Stimulated activated CD4-positive, alpha-beta T cell treated with anti-CD3 and anti-CD28 coated beads, Interleukin-1b, Interleukin-23, amount 100 ng/mL, for 24 hours (primary cell): ENCODE data around the gene PLBD1.

Source experiments
- DNase-seq, 4 experiments: peaks; one replicate each; pipeline ENCODE4 v3.0.0-alpha.2; 2020; ENCODE audit warnings: low read depth in 4 of 4, low spot score in 1 of 4

The PLBD1 gene

DNA sequence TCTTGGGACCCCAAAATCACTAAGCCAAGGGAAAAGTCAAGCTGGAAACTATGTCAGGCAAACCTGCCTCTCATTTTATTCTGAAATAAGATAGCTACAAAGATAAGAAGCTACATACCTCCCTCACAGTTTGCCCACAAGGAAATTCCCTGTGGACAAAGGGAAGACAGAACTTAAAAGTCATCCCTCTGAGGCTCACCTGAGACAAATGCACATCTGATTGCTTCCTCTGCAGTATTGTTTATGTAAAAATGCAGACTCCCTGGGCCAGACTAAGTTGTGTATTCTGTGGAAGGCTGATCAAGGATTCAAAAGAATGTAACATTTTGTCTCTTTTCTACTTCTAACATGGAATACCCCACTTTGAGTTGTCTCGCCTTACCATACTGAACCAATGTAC lies 2.5 kb upstream of the PLBD1 start:
- no peak for DNase-seq

DNA sequence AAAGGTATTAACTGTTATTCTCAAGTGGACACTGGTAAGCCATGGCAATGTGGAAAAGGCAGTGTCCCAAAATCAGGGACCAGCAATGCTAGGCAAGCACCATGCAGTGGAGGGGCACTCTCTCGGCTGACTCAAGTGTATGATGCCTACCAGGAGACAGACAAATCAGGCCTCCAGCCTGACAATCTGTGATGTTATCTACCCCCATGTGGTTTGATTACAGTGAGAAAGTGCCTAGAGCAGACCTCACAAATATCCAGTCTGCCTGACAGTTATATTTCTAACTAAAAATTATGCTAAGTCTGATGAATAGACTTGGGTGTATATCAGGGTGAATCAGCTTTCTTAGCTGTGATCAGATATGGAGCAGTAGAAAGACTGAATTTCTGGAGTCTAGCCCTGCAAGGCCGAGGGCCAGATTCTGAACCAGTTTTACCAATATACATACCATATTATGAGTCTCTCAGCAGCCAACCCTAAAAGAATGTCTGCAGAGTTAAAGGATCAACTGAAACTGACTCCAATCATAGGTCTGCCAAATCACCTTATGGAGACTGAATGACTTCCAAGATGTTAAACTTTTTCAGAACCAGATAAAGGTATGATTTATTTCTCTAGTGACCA lies 3.2 kb downstream of the PLBD1 start:
- DNase-seq, result no peak

DNA sequence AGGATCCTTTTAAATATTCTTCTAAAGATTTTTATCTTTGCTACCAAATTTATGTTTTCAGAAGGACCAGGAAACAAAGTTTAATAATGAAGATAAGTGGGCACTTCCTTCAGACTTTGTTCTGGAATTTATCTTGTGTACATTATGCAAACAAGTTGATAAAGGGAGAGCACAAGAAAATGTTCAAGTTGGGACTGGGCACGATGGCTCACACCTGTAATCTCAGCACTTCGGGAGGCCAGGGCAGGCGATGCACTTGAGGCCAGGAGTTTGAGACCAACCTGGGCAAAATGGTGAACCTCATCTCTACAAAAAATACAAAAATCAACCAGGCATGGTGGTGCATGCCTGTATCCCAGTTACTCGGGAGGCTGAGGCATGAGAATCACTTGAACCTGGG lies 4.6 kb downstream of the PLBD1 start:
- no peak for DNase-seq

DNA sequence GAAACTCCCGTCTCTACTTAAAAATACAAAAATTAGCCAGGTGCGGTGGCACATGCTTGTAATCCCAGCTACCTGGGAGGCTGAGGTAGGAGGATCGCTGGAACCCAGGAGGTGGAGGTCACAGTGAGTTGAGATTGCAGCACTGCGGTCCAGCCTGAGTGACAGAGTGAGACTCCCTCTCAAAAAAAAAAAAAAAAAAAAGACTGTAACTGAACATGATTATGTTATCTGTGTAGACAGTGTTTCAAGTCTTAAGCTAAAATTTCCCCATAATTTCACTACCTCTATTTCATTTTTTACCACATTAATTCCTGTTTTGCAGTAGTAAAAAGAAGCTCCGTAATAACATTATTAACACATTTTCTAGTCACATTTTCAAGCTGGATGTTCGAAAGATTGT lies 5.4 kb downstream of the PLBD1 start:
- no peak for DNase-seq

DNA sequence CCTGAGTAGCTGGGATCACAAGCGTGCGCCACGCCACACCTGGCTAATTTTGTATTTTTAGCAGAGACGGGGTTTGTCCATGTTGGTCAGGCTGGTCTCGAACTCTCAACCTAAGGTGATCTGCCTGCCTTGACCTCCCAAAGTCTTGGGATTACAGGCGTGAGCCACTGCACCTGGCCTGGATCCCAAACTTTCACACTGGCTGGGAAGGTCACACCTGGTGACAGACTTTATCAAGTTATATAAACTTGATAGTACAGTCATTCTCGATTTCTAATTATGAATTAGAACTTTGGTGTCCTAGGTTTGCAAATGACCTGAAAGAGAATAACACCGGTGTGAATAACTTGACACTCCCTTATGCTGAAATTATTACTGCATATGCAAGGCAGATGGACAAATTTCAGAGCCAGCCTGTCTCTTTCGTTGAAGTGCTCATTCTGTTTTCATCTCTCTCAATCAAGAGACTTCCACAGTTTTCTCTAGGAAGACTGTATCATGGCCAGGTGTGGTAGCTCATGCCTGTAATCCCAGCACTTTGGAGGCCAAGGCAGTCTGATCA lies 5.9 kb downstream of the PLBD1 start:
- DNase-seq, result no peak

DNA sequence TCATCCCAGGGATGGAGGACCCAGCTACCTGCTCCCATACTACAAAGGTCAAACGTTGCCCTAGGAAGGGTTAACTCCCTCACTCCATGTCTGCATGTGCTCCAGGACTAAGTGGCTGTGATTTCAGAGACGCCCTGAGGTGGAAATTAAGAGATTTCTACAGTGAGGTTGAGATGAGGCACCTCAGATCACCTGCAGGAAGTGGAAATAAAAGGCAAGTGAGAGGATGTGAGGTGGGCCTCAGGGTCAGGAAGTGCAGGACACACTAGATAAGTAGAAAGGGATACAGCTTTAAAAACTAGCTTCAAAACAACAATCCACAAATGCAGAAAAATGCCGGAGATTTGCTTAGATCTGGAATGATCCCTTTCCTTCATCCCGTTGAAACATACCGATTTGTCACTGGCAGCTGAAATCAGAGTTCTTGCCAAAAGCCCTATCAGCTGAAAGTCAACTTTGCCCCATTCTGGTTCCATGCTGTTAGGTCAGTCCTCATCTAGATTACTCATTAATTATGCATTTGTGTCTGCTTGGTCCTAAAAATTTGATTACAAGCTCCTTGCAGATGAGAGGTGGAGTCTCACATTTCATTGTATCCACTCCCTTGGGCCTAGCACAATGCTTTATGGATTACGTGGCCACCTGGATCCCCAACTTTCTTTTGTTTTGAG lies 6.6 kb downstream of the PLBD1 start:
- DNase-seq, result no peak

DNA sequence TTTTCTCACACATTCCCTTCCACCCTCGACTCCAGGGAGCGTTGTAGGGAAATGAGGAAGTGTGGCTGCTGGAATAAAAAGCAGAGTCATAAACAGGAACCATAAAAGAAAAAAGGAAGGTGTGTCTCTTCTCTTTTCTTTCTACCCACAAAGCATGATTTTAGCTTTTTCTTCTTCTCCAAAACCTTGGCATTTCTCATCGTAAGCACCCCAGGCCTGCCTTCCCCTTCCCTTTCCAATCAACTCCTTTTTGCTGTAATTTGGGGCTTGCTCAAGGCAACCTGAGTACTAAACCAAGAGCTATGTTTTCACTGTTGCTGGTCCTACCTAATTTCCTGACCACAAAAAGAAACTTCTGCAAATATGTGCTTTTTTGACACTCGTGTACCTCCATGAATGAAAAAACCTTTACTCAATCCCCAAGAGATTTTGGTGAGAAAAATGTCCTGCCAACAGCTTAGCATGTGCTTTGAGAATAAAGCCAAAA lies 9.2 kb downstream of the PLBD1 start:
- DNase-seq, result no peak

DNA sequence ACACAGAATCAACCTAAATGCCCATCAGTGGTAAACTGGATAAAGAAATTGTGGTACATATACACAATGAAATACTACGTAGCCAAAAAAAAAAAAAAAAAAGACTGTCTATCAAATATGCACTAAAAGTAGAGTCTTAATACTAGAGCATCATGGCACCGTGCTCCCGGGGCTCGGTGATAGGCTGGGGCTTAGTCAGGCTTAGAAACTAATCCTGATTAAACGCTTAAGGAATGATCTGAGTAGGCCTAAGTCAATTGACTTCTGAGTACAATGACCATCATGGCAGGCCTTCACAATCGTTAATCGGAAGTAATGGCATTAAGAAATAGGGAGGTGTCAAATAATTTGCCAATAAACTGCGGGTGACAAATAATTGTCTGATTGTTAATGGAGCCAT lies 9.7 kb downstream of the PLBD1 start:
- no peak for DNase-seq

DNA sequence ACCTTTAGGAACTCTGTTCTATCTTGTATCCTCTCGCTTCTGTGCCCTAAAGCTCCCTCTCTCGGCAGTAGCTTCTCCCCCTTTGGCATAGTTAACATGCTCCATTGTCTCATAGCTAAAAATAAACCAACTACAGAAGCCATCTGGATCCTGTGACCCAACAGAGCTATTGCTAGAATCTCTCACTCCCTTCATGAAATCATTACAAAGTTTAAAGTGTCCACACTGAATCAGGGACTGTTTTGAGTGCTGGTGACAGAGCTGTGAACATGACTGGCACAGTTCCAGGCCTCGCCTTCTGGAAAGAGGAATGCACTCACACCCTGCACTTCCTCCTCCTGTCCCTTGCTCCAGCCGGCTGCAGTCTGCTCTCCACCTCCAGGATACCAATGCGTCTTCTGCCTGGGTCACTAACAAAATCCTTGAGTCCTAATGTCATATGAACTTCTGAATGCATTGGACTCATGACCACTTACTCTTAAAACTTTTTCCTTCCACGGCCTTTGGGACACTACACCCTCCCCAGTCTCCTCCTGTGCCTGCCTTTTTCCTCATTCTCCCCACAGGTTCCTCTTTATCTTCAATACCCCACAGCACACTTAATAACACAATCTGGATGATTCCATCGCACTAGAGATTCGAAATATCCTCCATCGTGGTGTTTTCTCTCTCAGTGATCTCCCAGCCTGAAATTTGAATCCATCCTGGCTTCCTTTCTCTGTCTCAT lies 13.2 kb downstream of the PLBD1 start:
- DNase-seq, result no peak

DNA sequence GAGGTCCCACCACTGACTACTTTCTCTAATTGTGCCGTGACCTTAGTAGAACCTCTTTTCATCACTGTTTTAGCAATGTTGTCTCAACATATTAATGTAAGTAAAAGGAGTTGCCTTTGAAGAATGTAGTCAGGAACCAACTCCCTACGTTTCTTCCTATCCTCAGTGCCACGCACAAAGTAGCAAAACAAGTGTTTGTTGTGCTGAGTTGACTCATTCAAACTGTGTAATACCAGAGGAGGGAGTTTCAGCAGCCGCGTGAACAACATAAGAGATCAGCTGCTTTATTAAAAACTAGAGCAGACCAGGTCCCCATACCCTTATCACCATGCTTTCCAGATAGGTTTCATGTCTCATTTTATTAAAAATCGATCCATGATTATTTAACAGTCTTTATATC lies 19.1 kb downstream of the PLBD1 start:
- DNase-seq, result no peak

DNA sequence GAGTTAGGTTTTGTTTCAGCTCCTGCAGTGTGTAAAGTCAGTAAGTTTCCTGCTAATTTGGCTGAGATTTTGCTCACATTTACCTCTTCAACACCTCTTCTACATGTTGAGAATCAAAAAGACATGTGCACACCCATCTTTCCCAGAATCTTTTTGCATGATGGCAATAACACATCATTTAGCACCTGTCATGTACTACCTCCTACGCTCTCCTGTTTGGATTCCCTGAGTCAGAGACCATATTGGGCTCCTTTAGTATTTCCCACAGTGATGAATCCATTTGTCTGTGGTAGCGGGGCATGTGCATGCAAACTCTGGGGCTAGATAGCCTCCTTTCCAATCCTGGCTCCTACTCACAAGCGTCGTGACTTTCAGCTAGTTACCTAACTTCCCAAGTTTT lies 20.1 kb downstream of the PLBD1 start:
- DNase-seq, result no peak

DNA sequence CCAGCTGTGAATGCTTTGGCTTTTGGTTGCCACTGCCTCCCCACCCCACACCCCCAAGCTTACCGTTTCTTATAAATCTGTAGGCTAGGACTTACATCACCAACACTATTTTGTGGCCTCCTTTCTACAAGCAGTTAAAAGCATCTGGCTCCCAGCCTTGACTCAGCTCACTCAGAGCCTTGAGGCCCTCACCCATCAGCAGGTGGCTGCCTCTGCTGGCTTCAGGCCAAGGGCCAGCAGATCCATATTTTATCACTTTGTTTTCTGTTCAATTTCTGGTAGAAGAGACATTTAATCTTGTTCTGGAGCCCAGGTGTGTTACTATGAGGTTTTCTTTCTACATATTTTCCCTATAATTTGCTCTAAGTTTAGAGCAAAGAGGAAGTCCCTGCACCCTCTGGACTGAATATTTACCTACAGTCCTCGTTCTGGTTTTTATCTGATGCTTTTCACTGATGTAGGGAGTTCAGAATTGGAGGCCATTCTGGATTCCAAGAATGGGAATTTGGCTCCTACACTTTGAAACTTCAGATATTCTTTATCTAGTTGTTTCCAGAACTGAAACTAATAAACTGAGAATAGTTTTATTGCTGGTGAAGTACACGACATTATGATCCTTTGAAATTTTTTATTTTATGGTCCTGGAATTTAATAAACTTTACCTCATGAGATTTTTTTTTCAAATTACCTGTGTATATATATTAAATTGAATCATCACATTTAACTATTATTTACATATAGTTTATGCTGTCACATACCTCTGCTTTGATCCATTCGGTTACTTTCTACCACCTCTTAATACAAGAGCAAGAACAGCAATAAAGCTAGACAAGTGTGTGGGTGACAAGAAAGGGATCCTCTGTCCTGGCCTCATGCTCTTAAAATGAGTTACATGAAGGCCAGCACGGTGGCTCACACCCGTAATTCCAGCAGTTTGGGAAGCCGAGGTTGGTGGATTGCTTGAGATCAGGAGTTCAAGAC lies 22.2 kb downstream of the PLBD1 start:
- no peak for DNase-seq

DNA sequence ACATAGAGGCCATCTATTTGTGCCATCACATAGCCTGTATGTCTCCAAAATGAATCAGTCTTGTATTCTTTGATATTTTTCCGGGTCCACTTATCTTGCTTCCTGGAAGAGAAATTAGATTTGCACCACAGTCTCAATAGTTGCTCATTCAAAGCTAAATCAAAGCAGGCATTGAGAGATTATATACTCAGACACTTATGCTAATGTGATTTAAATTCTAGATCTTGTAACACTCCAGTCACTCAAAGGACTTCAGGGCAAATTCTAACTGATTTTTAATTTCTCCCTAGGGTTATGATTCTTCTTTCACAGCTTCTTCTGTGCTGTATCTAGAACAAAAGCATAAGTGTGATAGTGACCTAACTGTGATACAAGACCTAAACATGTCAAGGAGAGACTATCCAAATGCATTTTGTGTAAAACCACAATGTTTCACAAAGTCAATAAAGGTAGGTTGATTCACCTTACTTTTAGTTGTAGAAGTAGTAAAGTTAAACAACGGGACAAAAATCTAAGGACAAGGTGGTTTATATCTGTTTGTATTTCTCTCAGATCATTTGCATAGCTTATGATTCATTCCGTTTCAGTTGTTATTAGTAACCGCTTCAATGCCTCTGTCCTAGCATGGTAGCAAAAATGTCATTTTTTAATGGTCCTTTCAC lies 26.8 kb downstream of the PLBD1 start:
- no peak for DNase-seq

DNA sequence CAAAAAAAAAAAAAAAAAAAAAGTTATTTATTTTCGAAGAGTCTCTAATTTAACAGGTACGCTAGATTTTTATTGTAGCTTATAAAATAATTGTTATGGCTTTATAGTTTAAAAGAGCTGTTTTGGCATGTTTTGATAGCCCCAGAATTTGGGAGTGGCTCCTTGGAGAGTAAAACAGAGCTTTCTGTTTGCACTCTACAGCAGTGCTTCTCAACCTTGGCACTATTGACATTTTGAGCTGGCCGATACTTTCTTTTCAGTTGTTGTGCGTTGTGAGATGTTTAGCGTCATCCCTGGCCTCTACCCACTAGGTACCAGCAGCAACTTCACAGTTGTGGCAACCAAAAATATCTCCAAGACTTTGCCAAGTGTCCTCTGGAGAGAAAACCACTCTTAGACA lies 30.6 kb downstream of the PLBD1 start:
- no peak for DNase-seq

DNA sequence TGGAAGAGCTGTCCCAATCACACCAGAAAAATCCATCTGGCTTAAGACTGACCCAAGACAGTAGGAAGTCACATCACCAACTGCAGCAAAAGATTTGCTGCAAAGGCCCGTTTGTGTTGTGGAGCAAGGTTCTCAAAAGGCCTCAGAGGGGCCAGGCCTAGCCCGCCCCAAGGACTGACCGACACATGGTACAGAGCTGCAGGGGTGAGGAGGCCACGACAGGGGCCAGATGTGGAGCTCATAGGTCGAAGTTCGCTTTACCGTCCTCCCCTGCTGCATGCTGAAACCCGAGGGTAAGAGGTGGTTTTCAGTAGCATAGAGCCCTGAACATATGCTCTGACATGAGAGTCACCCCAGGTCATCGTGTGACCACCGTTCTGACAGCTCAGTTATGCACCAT lies 35.5 kb downstream of the PLBD1 start:
- no peak for DNase-seq

DNA sequence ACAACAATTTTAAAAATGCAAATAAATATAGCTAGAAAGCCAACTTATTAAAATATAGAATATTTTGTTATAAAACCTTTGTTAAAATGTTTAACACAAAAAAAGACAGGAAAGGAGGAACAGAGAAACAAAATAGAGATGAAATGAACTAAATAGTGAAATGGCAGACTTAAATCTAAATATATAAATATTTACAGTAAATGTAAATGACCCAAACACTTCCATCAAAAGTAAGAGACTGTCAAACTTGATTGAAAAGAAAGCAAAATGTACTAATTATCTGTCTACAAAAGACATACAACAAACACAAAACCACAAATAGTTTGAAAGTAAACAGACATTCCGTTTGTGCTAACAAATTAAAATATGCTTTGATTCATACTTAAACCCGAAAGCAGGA lies 41.7 kb downstream of the PLBD1 start:
- DNase-seq, result no peak

DNA sequence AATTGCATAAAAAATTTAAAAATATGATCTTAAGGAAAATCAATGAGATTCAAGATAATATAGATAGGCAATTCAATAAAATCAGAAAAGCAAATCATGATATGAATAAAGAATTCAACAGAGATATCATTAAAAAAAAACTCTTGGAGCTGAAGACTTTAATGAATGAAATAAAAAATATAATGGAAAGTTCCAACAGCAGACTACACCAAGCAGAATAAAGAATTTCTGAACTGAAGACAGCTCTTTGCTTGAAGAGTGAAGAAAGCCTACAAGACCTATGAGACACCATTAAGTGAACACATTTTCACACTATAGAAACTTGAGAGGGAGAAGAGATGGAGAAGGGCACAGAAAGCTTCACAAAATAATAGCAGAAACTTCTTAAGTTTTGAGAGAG lies 45.9 kb downstream of the PLBD1 start:
- no peak for DNase-seq

DNA sequence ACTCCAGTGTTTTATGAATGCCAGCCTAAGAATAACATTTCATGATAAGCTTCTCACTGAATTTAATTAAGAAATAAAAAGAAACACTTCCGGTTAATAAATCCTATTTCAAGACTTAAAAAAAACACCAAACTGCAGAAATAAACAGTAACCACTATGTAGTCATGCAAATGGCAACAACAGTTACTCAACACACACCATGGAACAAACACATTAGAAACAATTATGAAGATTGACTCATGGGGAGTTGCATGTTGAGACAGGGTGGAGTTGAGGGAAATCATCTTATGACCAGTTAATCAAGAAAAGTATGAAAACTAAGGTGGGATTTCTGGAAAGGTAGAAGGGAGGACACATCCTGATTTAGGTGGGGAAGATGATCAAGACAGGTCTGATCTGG lies 52.7 kb downstream of the PLBD1 start:
- DNase-seq, result no peak

DNA sequence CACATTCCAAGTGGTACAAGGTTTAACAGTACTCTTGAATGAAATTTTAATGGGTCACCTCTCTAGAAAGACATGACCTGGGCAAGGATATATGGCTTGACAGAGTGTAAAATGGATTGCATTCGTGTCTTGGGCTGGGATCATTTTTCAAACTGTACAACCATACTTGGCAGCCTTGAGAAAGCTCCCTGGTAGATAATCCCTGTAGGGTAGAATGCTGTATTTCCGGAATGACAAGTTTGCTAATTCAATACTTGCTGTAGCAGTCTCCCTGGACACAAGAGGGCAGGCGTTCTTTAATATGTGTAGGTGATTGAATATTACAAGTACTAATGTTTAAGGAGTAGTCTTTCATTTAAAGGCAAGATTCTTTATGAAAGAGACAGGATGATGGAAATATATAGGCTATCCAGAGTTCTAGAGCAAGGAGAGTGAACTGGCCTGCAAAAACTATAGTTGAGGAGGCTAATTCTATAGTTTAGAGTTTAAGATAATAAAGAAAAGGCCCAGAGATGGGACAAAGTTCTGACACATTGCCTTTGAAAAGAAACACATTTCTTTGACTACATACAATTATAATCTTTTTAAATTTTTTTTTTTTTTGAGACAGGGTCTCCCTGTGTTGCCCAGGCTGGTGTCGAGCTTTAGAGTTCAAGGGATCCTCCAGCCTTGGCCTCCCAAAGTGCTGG lies 53.4 kb downstream of the PLBD1 start:
- no peak for DNase-seq

DNA sequence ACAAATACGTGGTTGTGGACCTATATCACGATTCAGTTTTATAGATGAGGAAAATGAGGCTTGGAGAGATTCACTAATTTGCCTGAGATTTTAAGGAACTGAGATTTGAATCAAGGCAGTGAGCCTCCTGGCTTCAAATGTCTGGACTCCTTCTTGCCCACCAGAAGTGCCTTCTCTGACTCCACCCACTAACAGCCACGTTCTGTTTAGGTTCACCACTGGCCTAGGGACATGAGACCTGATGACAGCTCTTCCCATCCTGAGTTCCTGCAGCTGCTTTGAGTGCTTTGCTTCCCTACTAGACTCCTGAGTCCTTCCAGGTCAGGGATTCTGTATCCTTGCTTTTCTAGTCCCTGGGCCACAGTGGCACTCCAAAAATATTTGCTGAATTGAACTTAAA lies 57.1 kb downstream of the PLBD1 start:
- DNase-seq, result no peak
